Nephron (organoid): Measurements from ENCODE around the gene TMEM135.

Source experiments
- H3K27ac Mint-ChIP-seq, 3 experiments: 2 replicates each; pipeline ENCODE4 v1.8.0; 2020; ENCODE audit warnings: mixed read lengths in 3 of 3, mild to moderate bottlenecking in 2 of 3, moderate library complexity in 1 of 3
- H3K27me3 Mint-ChIP-seq: 2 replicates; pipeline ENCODE4 v1.8.0; 2021; ENCODE audit warnings: low read depth, mild to moderate bottlenecking, moderate library complexity, mixed read lengths
- H3K36me3 Mint-ChIP-seq: 2 replicates; pipeline ENCODE4 v1.8.0; 2020; ENCODE audit warnings: low read depth, mixed read lengths
- H3K4me1 Mint-ChIP-seq: 2 replicates; pipeline ENCODE4 v1.8.0; 2020; ENCODE audit warnings: mixed read lengths
- H3K4me3 Mint-ChIP-seq, 3 experiments: 2 replicates each; pipeline ENCODE4 v1.8.0; 2020; ENCODE audit warnings: mild to moderate bottlenecking in 3 of 3, mixed read lengths in 3 of 3, moderate library complexity in 2 of 3
- H3K9me3 Mint-ChIP-seq: 2 replicates; pipeline ENCODE4 v1.8.0; 2020; ENCODE audit warnings: mixed read lengths
- CTCF ChIP-seq, 3 experiments: fragments of 200-600 bp; sonication (generic); IDR thresholded peaks; one replicate each; pipeline ENCODE4 v1.5.0; 2021; ENCODE audit warnings: antibody characterized with exemption in 3 of 3; ENCODE audit not compliant: unreplicated experiment in 3 of 3

The TMEM135 gene

GRCh38 chr11:87136236-87136635 is 98.5 kb downstream of the TMEM135 start:
- no peaks in the 10 kb centered on the region for H3K4me1 Mint-ChIP-seq
- H3K27me3 Mint-ChIP-seq: no peaks in the 10 kb centered on the region
- H3K27ac Mint-ChIP-seq: no peak overlapping the region
- H3K9me3 Mint-ChIP-seq: peaks cover 28% of the 10 kb centered on the region
- H3K4me3 Mint-ChIP-seq: no peak overlapping the region
- TF ChIP-seq CTCF (IDR thresholded peaks at IDR 0.05; ENCODE audit: unreplicated experiment in 3 of 3): no peak
- peaks cover 43% of the 10 kb centered on the region for H3K36me3 Mint-ChIP-seq

- peaks cover 30% of the 10 kb centered on the region for H3K9me3 Mint-ChIP-seq
- no peaks in the 10 kb centered on the region for H3K27me3 Mint-ChIP-seq
- H3K36me3 Mint-ChIP-seq: peaks cover 43% of the 10 kb centered on the region
- no peak overlapping the region for H3K4me3 Mint-ChIP-seq
- TF ChIP-seq CTCF (IDR thresholded peaks at IDR 0.05; ENCODE audit: unreplicated experiment in 3 of 3): no peak
- H3K4me1 Mint-ChIP-seq: no peaks in the 10 kb centered on the region
- H3K27ac Mint-ChIP-seq: no peak overlapping the region
These were observed 100.0 kb downstream of the TMEM135 start for GRCh38 chr11:87137711-87138110.

- H3K27ac Mint-ChIP-seq: no peak overlapping the region
- TF ChIP-seq CTCF (IDR thresholded peaks at IDR 0.05; ENCODE audit: unreplicated experiment in 3 of 3): no peak
- H3K9me3 Mint-ChIP-seq: peaks cover 33% of the 10 kb centered on the region
- no peak overlapping the region for H3K4me3 Mint-ChIP-seq
- H3K4me1 Mint-ChIP-seq: no peaks in the 10 kb centered on the region
- no peaks in the 10 kb centered on the region for H3K27me3 Mint-ChIP-seq
- H3K36me3 Mint-ChIP-seq: peaks cover 39% of the 10 kb centered on the region
These were observed 101.7 kb downstream of the TMEM135 start for GRCh38 chr11:87139475-87139874.

- H3K9me3 Mint-ChIP-seq: peaks cover 30% of the 10 kb centered on the region
- H3K27me3 Mint-ChIP-seq: no peaks in the 10 kb centered on the region
- H3K36me3 Mint-ChIP-seq: peaks cover 36% of the 10 kb centered on the region
- no peak overlapping the region for H3K27ac Mint-ChIP-seq
- no peak overlapping the region for H3K4me3 Mint-ChIP-seq
- no peak for TF ChIP-seq CTCF (IDR thresholded peaks at IDR 0.05; ENCODE audit: unreplicated experiment in 3 of 3)
- H3K4me1 Mint-ChIP-seq: no peaks in the 10 kb centered on the region
These were observed 103.6 kb downstream of the TMEM135 start for GRCh38 chr11:87141322-87141721.

- H3K36me3 Mint-ChIP-seq: peaks cover 30% of the 10 kb centered on the region
- no peak overlapping the region for H3K4me3 Mint-ChIP-seq
- no peak for TF ChIP-seq CTCF (IDR thresholded peaks at IDR 0.05; ENCODE audit: unreplicated experiment in 3 of 3)
- peaks cover 25% of the 10 kb centered on the region for H3K9me3 Mint-ChIP-seq
- H3K27me3 Mint-ChIP-seq: no peaks in the 10 kb centered on the region
- no peak overlapping the region for H3K27ac Mint-ChIP-seq
- H3K4me1 Mint-ChIP-seq: no peaks in the 10 kb centered on the region
These were observed 104.3 kb downstream of the TMEM135 start for GRCh38 chr11:87141980-87142514.

GRCh38 chr11:87142594-87142993 is 104.9 kb downstream of the TMEM135 start:
- Mint-ChIP-seq H3K27me3 (no peaks in the 10 kb centered on the region), H3K4me1 (no peaks in the 10 kb centered on the region), H3K36me3 (peaks cover 27% of the 10 kb centered on the region), H3K4me3 (no peak overlapping the region), H3K27ac (no peak overlapping the region), H3K9me3 (peaks cover 23% of the 10 kb centered on the region)
- no peak for TF ChIP-seq CTCF (IDR thresholded peaks at IDR 0.05; ENCODE audit: unreplicated experiment in 3 of 3)
